Measurements from ENCODE around the gene NELFB.

DNA sequence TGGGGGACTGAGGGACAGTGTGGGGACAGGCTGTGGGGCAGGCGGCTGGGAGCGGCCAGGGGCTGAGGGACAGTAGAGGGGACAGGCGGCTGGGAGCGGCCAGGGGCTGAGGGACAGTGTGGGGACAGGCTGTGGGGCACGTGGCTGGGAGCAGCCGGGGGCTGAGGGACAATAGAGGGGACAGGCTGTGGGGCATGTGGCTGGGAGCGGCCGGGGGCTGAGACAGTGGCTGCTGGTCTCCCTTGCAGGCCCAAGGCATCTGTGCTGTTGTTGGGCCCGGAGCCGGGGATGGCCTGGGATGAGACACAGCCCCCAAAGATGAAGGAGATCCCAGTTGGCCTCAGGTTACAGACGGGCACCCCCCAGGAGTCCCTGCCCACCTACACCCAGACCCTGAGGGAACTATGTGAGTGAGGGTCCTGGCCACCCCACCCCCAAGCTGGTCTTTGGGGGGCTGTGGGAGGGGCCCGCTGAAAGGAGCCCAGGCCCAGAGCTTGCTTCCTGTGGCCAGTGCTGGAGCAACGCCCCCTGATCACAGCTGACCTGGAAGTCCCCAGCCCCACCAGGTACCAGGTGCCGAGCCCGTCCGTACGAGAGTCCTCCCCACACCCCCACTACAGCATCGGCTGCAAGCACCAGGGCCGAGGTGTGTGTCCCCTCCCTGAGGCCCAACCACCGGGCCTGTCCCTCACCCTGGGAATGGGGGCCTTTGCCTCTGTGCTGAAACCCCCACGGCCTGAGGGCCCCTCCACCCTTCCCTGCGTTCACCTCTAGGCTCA is 3.4 kb upstream of the NELFB start:
- TF ChIP-seq CTCF (IDR thresholded peaks at IDR 0.05; ENCODE audit: low read depth, low read length) (no peak), MYC (IDR thresholded peaks at IDR 0.05; ENCODE audit: low read depth, low read length) (no peak), POLR2A (IDR thresholded peaks at IDR 0.05; ENCODE audit: extremely low read depth, insufficient read length) (no peak)
- TF ChIP-seq, protein P1, sequence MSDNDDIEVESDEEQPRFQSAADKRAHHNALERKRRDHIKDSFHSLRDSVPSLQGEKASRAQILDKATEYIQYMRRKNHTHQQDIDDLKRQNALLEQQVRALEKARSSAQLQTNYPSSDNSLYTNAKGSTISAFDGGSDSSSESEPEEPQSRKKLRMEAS (IDR thresholded peaks at IDR 0.05; ENCODE audit: low read depth, low read length): no peak
